ENCODE measurements around the gene BICC1. TPM values are rescaled to one million over a fixed set of nuclear protein-coding genes. Genes with fewer than 3 reads are reported as not detected.

The BICC1 gene
- total and polyA plus RNA-seq, 2 donors (not counting 1 experiment from before 2014, with no cell fraction given) = not detected

- Histone ChIP-seq H3K27me3 (replicated peaks in 1 of 4; ENCODE audit: control extremely low read depth in 1 of 4, control insufficient read depth in 3 of 4, insufficient read depth in 4 of 4, low read length in 3 of 4) (no peaks in the 10 kb centered on the region), H4K20me1 (ENCODE audit: control insufficient read depth, insufficient read depth, low read length, poor library complexity, severe bottlenecking) (no peaks in the 10 kb centered on the region), H3K27ac (ENCODE audit: low read length in 2 of 2) (no peak overlapping the region), H2AFZ (ENCODE audit: insufficient read depth, low read depth, low read length, poor library complexity, severe bottlenecking) (no peak overlapping the region), H3K4me1 (ENCODE audit: control insufficient read depth in 2 of 2, insufficient read depth in 2 of 2, low read length in 2 of 2) (no peaks in the 10 kb centered on the region), H3K36me3 (replicated peaks in 1 of 2; ENCODE audit: control extremely low read depth in 1 of 2, control insufficient read depth in 1 of 2, extremely low read depth in 1 of 2, insufficient read depth in 2 of 2, low read length in 1 of 2) (no peaks in the 10 kb centered on the region), H3K9ac (ENCODE audit: low read length) (no peak overlapping the region), H3K4me3 (ENCODE audit: control extremely low read depth in 1 of 5, extremely low read depth in 1 of 5, insufficient read depth in 1 of 5, low read depth in 2 of 5, low read length in 4 of 5) (no peak overlapping the region), H3K9me3 (ENCODE audit: control extremely low read depth in 1 of 3, control insufficient read depth in 2 of 3, insufficient read depth in 1 of 3, low read length in 2 of 3) (no peaks in the 10 kb centered on the region), H3K4me2 (replicated peaks; ENCODE audit: low read depth, low read length, poor library complexity, severe bottlenecking) (no peak overlapping the region), H3K79me2 (ENCODE audit: control insufficient read depth, insufficient read depth, low read length) (no peaks in the 10 kb centered on the region)
- Mint-ChIP-seq H3K9me3 (ENCODE audit: insufficient read depth) (no peaks in the 10 kb centered on the region), H3K27me3 (no peaks in the 10 kb centered on the region), H3K4me3 (no peak overlapping the region), H3K27ac (no peak overlapping the region), H3K4me1 (no peaks in the 10 kb centered on the region)
- POLR2A ChIA-PET = no interaction called here
- intact Hi-C loops (cut with micrococcal nuclease) = no loop called here
- no peak for ATAC-seq (ENCODE audit: low read depth)
- TF ChIP-seq EZH2 (IDR thresholded peaks at IDR 0.05; ENCODE audit: borderline replicate concordance, insufficient read depth, low read depth, low read length, poor library complexity, severe bottlenecking) = no peak
- TF ChIP-seq CTCF (IDR thresholded peaks at IDR 0.05) = no peak
- no CpG with 5 or more reads among the region's 3 CpGs for WGBS (ENCODE audit: insufficient coverage)
- DNase-seq = no peak
- CTCF ChIA-PET = no interaction called here
Measured at GRCh38 chr10:58625070-58625469, 112.4 kb downstream of the BICC1 start.

GRCh38 chr10:58627392-58627791, 114.7 kb downstream of the BICC1 start:
- Mint-ChIP-seq H3K4me3 (no peak overlapping the region), H3K27ac (no peak overlapping the region), H3K27me3 (no peaks in the 10 kb centered on the region), H3K4me1 (no peaks in the 10 kb centered on the region), H3K9me3 (ENCODE audit: insufficient read depth) (no peaks in the 10 kb centered on the region)
- H3K9me3 ChIP-seq (ENCODE audit: control extremely low read depth in 1 of 3, control insufficient read depth in 2 of 3, insufficient read depth in 1 of 3, low read length in 2 of 3) = no peaks in the 10 kb centered on the region
- no peak overlapping the region for H2AFZ ChIP-seq (ENCODE audit: insufficient read depth, low read depth, low read length, poor library complexity, severe bottlenecking)
- CTCF ChIA-PET = no interaction called here
- no peaks in the 10 kb centered on the region for H3K4me1 ChIP-seq (ENCODE audit: control insufficient read depth in 2 of 2, insufficient read depth in 2 of 2, low read length in 2 of 2)
- no peak overlapping the region for H3K4me3 ChIP-seq (ENCODE audit: control extremely low read depth in 1 of 5, extremely low read depth in 1 of 5, insufficient read depth in 1 of 5, low read depth in 2 of 5, low read length in 4 of 5)
- no peak overlapping the region for H3K4me2 ChIP-seq (replicated peaks; ENCODE audit: low read depth, low read length, poor library complexity, severe bottlenecking)
- H3K36me3 ChIP-seq (replicated peaks in 1 of 2; ENCODE audit: control extremely low read depth in 1 of 2, control insufficient read depth in 1 of 2, extremely low read depth in 1 of 2, insufficient read depth in 2 of 2, low read length in 1 of 2) = no peaks in the 10 kb centered on the region
- no peaks in the 10 kb centered on the region for H3K79me2 ChIP-seq (ENCODE audit: control insufficient read depth, insufficient read depth, low read length)
- no peak overlapping the region for H3K9ac ChIP-seq (ENCODE audit: low read length)
- TF ChIP-seq CTCF (IDR thresholded peaks at IDR 0.05) = no peak
- no peak for TF ChIP-seq EZH2 (IDR thresholded peaks at IDR 0.05; ENCODE audit: borderline replicate concordance, insufficient read depth, low read depth, low read length, poor library complexity, severe bottlenecking)
- no peak overlapping the region for H3K27ac ChIP-seq (ENCODE audit: low read length in 2 of 2)
- WGBS (ENCODE audit: insufficient coverage) = no CpG with 5 or more reads among the region's 6 CpGs
- DNase-seq = no peak
- POLR2A ChIA-PET = no interaction called here
- H4K20me1 ChIP-seq (ENCODE audit: control insufficient read depth, insufficient read depth, low read length, poor library complexity, severe bottlenecking) = no peaks in the 10 kb centered on the region
- ATAC-seq (ENCODE audit: low read depth) = no peak
- intact Hi-C loops (cut with micrococcal nuclease) = no loop called here
- no peaks in the 10 kb centered on the region for H3K27me3 ChIP-seq (replicated peaks in 1 of 4; ENCODE audit: control extremely low read depth in 1 of 4, control insufficient read depth in 3 of 4, insufficient read depth in 4 of 4, low read length in 3 of 4)

Measured in B cell (primary cell).